ACC112 (cell line): Measurements from ENCODE around the gene POLD1.
A peak's percentile ranks its signal among the peaks of the same experiment; 100 is the strongest.

ENCODE experiments used
- H2AFZ ChIP-seq: fragments of 200-600 bp; sonication (generic); one replicate; pipeline ENCODE4 v1.6.0; 2017; ENCODE audit warnings: antibody characterized with exemption, low read length; ENCODE audit not compliant: unreplicated experiment
- H3K27ac ChIP-seq: fragments of 200-600 bp; sonication (generic); 2 replicates; pipeline ENCODE4 v1.5.1; 2014; ENCODE audit warnings: low read depth, mild to moderate bottlenecking, antibody characterized with exemption, low read length, moderate library complexity
- H3K27me3 ChIP-seq: fragments of 200-600 bp; sonication (generic); 2 replicates; pipeline ENCODE4 v1.6.1; 2014; ENCODE audit warnings: mild to moderate bottlenecking, antibody characterized with exemption, low read length, moderate library complexity, mixed read lengths; ENCODE audit not compliant: insufficient read depth
- H3K36me3 ChIP-seq: fragments of 200-600 bp; sonication (generic); 2 replicates; pipeline ENCODE4 v1.6.1; 2016; ENCODE audit warnings: mild to moderate bottlenecking, antibody characterized with exemption, low read length, moderate library complexity, mixed read lengths; ENCODE audit not compliant: insufficient read depth
- H3K4me1 ChIP-seq: fragments of 200-600 bp; sonication (generic); one replicate; pipeline ENCODE4 v1.6.1; 2016; ENCODE audit warnings: low read length, mixed read lengths; ENCODE audit not compliant: insufficient read depth, unreplicated experiment, control insufficient read depth
- H3K4me3 ChIP-seq: fragments of 200-600 bp; sonication (generic); 2 replicates; pipeline ENCODE4 v1.5.1; 2014; ENCODE audit warnings: mild to moderate bottlenecking, low read depth, low read length
- H3K79me2 ChIP-seq: fragments of 200-600 bp; sonication (generic); one replicate; pipeline ENCODE4 v1.6.0; 2016; ENCODE audit warnings: low read length; ENCODE audit not compliant: control insufficient read depth, unreplicated experiment, insufficient read depth

Gene POLD1

DNA sequence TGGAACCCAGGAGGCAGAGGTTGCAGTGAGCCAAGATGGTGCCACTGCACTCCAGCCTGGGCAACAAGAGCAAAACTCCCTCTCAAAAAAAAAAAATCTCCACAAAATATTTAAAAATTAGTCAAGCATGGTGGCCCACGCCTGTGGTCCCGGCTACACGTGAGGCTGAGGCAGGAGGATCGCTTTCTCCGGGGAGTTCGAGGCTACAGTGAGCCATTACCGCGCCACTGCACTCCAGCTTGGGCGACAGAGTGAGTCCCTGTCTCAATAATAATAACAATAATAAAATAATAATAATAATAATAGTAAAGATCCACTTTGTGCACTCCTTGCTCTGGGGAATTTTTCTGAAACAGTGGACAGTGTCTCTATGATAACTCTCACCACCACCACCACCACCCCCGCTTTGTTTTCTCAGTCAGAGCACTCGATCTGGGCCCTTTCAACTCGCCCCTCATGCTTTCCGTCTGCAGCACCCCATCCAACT, 27.4 kb upstream of the POLD1 start:
- Histone ChIP-seq H3K27me3 (no peaks in the 10 kb centered on the region), H3K36me3 (no peaks in the 10 kb centered on the region), H3K4me3 (no peak overlapping the region), H3K79me2 (no peaks in the 10 kb centered on the region), H3K27ac (no peak overlapping the region), H2AFZ (no peak overlapping the region), H3K4me1 (no peaks in the 10 kb centered on the region)

DNA sequence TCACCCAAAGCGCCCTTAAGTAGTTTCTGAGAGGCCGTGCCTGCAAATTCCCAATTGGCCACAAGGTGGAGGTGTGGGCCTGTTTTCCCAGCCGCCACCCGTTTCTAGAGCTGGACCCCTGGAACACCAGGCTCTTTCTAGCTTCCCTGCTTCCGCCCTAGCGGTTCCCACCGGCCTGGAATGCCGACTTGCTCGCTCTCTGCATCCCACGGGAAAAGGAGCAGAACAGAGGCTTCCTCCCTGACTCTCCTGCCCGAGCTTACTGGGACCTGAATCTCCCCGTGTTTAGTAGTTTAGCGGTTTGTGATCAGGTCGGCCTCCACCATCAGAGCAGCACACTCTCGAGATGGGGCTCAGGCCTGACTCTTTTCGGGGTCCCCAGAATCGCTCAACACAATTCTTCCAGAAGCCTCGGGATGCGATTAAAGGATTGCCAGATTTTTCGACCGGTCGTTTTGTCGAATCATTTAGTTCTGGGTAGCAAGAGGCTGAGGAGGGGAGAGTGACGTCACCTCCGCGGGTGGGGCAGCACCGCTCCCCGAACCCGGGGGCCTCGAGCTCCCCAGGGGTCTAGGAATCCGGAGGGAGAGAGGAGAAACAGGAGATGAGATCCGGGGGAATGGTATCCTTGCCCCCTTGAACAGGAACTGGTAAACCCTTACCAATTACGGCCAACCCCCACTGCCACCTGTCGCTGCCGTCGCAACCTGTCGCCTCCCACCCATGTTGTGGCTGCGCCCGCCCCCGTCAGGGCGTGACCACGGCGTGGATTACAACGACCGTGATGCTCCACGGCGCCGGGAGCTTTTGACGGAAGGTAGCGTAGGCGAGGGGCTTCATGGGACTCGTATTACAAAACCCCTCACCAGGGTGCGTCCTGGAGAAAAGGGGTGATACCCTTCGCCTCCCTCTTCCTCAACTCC, 26.7 kb upstream of the POLD1 start:
- H3K79me2 ChIP-seq = no peaks in the 10 kb centered on the region
- no peaks in the 10 kb centered on the region for H3K27me3 ChIP-seq
- no peak overlapping the region for H3K27ac ChIP-seq
- peak overlapping the region; percentile 74 for H2AFZ ChIP-seq
- no peaks in the 10 kb centered on the region for H3K36me3 ChIP-seq
- H3K4me1 ChIP-seq = no peaks in the 10 kb centered on the region
- peak overlapping the region; percentile 71 for H3K4me3 ChIP-seq

DNA sequence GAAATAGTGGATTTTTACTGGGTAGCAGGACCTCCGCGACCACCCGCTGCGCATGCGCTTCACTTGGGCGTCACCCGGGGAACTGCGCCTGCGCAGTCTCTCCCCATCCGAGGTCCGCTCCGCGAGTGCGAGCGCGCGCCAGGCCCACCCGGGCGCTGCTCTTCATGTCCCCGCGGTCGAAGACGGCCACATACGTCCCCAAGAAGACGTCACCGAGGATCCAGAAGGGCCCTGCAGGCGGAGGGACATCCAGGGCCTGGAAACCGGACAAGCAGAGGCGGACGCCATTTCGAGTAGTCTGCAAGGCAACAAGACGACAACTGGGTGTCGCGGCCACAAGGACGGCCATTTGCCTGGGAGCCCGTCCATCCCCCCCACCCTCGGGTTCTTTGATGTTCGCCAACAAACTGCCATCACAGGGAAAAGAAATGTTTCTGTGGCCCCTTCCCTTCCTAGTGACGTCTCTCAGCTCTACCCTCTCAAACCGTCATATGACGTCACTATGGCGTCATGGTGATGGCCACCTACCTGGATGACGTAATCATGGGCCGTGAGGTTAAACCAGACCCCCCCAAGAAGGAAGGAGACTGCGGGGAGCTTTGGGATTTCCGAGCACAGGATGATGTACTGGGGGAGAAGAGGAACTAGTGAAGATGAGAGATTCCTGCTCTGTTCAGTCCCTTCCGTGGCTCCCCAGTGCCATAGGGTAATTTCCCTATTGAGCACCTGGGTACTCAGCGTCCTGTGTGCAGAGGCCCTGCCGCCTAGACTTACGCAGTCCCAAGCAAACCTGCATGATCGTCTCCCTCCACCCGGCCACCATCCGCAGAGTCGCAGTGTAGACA, 25.4 kb upstream of the POLD1 start:
- Histone ChIP-seq H3K36me3 (no peaks in the 10 kb centered on the region), H3K4me1 (no peaks in the 10 kb centered on the region), H3K4me3 (peak overlapping the region; percentile 69), H3K27me3 (no peaks in the 10 kb centered on the region), H3K79me2 (no peaks in the 10 kb centered on the region), H2AFZ (no peak overlapping the region), H3K27ac (no peak overlapping the region)

DNA sequence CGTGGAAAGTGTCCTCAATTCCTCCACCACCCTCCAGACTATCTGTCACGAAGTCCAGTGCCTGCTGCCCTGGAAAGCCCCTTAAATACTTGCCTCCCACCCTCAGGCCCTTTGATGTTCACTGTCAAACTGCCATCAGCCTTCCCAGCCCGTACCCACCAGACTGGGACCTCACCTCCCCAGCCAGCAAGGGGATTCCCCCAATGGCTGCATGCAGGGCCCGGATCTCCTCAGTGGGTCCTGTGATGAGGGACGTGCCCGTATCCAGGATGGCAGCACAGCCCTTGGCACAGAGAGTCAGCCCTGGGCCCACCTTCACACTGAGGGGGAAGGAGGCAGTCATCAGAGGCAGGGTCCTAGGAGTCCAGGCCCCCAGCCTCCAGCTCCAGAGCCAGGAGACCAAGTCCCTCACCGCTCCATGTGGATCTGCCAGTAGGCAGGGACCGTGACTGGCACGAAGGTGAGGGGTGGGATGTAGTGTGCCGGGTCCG, 24.8 kb upstream of the POLD1 start:
- no peak overlapping the region for H3K4me3 ChIP-seq
- no peaks in the 10 kb centered on the region for H3K4me1 ChIP-seq
- no peaks in the 10 kb centered on the region for H3K27me3 ChIP-seq
- H2AFZ ChIP-seq = no peak overlapping the region
- H3K36me3 ChIP-seq = no peaks in the 10 kb centered on the region
- H3K27ac ChIP-seq = no peak overlapping the region
- H3K79me2 ChIP-seq = no peaks in the 10 kb centered on the region

DNA sequence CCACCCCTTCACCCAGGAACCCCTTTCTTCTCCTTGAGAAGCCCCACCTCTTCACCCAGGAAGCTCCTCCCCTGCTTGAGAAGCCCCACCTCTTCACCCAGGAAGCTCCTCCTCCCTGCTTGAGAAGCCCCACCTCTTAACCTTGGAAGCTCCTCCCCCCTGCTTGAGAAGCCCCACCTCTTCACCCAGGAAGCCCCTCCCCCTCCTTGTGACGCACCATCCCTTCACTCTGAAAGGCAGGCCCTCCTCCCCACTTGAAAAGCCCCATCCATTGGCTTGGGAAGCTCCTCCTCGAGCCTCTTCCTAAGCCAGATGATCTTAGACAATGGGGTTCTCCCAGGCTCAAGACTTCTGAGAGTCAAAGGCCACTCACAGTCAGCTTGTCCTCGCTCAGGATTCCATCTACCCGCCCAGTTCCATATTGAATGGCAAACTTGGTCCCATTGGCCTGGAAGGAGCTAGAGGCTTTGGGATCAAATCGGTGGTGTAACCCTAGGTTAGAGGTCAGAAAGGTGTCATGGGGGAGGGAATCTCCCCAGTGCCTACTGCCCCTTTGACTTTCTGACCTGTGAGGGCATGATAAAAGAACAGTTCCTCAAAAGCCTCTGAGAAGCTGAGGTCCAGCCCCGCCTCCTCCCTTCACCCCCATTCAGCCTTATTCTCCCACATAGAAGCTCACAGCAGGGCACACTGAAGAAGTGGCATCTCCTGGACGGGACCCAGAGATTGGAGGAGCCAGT, 22.7 kb upstream of the POLD1 start:
- H3K79me2 ChIP-seq = no peaks in the 10 kb centered on the region
- H3K4me1 ChIP-seq = no peaks in the 10 kb centered on the region
- H2AFZ ChIP-seq = no peak overlapping the region
- H3K36me3 ChIP-seq = no peaks in the 10 kb centered on the region
- H3K27ac ChIP-seq = no peak overlapping the region
- no peaks in the 10 kb centered on the region for H3K27me3 ChIP-seq
- no peak overlapping the region for H3K4me3 ChIP-seq

DNA sequence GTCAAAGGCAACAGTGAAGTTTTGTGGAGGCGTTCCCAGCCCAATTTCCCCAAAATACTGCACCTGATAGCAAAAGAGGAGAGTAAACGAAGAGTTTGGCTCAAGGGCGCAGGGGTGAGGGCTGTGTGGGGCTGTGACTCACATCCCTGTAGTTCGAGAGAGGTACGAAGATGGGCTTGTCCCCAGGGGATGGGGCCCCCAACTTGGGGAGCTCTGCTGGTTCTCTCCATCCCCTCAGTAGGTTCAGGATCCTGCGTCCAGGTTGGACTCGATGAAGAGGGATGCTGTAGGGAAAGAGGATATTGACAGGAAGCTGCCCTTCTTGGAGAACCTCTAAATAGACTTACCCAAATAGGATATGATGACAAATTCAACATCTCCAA, 22.1 kb upstream of the POLD1 start:
- Histone ChIP-seq H3K79me2 (no peaks in the 10 kb centered on the region), H3K4me1 (no peaks in the 10 kb centered on the region), H3K4me3 (no peak overlapping the region), H3K27me3 (no peaks in the 10 kb centered on the region), H3K27ac (no peak overlapping the region), H3K36me3 (no peaks in the 10 kb centered on the region), H2AFZ (no peak overlapping the region)

DNA sequence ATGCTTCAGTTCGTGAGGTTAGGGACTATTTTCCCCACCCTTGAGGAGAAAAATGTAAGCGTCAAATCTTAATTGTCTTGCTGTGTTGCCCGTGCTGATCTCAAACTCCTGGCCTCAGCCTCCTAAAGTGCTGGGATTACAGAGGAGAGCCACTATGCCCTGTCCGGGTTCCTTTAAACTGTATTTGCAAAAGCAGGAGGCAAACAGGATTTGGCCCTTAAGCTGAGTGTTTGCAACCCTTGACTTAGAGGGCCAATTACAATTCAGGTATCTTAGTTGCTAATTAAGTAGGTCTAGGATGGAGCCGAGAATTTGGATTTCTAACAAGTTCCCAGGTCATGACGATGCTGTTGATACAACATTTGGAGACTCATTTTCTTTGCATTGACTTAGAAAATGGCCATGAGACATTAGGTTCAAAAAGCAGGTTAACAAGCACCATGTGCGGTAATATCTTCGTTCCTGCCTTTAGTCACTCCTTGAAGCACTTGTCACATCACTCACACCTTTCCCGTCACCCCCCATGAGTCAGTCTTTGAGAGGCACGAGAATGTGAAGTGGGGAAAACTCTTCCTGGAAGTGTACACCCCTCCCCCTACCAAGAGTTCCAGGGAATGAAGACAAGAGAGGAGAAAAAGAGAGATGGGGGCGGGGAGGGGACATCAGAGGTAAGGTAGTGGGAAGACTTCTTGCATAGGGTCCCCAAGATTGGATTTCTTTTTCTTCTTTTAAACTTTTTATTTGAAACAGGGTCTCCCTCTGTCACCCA, 21.3 kb upstream of the POLD1 start:
- H3K36me3 ChIP-seq = no peaks in the 10 kb centered on the region
- no peaks in the 10 kb centered on the region for H3K4me1 ChIP-seq
- no peak overlapping the region for H2AFZ ChIP-seq
- H3K27me3 ChIP-seq = no peaks in the 10 kb centered on the region
- H3K27ac ChIP-seq = no peak overlapping the region
- H3K79me2 ChIP-seq = no peaks in the 10 kb centered on the region
- no peak overlapping the region for H3K4me3 ChIP-seq

DNA sequence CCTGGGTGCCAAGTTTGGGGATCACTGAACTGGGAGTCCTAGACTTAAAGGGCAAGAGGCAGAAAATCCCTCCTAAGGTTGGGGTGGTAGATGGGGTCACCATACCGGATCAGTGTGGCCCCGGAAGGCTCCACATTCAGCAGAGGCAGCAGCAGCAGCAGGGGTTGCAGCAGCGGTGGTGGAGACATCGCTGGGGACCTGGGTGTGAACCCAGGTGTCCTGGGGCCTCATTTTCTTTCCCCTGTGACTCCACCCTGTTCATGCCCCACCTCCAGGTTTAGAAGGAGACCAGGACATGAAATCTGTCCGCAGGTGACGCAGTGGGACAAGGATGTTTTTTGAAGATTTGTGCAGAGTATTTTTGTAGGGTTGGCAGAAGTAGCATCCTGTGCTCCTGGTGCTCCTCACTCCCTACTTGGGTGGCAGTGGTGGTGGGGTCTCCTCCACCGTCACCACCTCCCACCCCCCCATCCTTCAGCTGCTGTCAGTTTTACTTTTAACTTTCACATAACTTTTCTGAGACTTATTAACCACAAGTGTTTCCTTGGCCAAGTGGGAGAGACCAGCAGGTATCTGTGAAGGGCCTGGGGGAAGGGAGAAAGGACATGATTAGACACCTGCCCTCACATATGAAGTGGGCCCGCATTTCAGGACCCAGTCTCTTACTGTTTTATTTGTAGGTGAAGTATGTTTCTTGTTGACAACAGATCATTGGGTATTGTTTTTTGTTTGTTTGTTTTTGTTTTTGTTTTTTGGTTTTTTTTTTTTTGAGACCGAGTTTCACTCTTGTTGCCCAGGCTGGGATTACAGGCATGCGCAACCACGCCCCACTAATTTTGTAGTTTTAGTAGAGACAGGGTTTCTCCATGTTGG, 18.5 kb upstream of the POLD1 start, which contains the start of gene NAPSA:
TSS of gene NAPSA (minus strand) at position 206 of the 873 bp plus-strand sequence. CDS start at position 188, 18 bp downstream.
- Histone ChIP-seq H3K4me3 (no peak within 1 kb of the TSS), H3K27ac (no peak within 1 kb of the TSS)

More for the DNA sequence above, 18.5 kb upstream of the POLD1 start, which contains the start of gene NAPSA:
- Histone ChIP-seq H2AFZ (no peak within 1 kb of the TSS), H3K79me2 (no peaks in the 10 kb centered on the region), H3K36me3 (no peaks in the 10 kb centered on the region), H3K4me1 (no peaks in the 10 kb centered on the region), H3K27me3 (no peaks in the 10 kb centered on the region)
